Stimulated activated CD4-positive, alpha-beta T cell treated with anti-CD3 and anti-CD28 coated beads, Interleukin-1b, Interleukin-23, amount 100 ng/mL, for 4 hours (primary cell): ENCODE data around the gene PTPN14.
"Not testable (repeated sequence)": the region's sequence is repeated elsewhere in the genome, so short reads cannot be mapped to it uniquely, and the experiment has no call there.

Source experiments
- DNase-seq, 2 donors: peaks; one replicate each; pipeline ENCODE4 v3.0.0-alpha.2; 2020; ENCODE audit warnings: low read depth in 2 of 2

PTPN14 gene

DNA sequence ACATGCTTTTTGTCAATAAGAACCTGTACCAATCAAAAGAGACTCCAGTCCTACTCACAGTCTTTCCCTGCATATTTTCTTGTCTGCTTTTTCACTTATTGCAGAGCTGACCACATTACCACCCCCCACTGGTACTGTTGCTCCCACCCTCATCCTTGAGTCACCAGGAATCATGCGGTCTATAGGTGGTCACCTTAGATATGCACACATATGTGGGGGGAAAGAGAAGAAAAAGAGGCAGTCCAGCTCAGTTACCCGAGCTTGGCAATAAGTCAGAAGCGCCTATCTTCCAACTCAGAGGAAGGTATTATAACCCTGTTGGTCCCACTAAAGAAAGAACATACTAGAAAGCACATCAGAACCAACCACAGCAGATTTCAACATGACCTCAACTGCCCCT, 151.3 kb downstream of the PTPN14 start:
- no peak for DNase-seq

GRCh38 chr1:214398490-214398889, 152.9 kb downstream of the PTPN14 start:
- DNase-seq = no peak

DNA sequence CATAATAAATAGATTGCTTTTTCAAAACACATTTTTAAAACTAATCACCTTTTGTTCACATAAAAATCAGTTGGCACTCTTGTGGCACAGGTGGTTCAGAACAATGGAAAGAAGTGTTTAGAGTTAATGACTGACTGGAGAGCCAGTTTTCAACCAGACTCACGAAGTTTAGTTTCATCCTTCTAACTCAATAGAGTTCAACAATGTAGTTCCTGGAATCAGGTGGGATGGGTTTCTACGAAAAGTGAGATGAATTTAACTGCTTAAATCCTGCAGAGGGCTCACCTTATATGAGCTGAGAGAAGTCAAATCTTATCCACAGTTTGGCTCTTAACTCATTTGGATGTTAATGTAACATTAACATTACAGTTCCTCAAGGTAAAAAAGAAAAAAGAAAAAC, 153.9 kb downstream of the PTPN14 start:
- DNase-seq = no peak

GRCh38 chr1:214396330-214396729, 155.1 kb downstream of the PTPN14 start:
- DNase-seq = no peak

DNA sequence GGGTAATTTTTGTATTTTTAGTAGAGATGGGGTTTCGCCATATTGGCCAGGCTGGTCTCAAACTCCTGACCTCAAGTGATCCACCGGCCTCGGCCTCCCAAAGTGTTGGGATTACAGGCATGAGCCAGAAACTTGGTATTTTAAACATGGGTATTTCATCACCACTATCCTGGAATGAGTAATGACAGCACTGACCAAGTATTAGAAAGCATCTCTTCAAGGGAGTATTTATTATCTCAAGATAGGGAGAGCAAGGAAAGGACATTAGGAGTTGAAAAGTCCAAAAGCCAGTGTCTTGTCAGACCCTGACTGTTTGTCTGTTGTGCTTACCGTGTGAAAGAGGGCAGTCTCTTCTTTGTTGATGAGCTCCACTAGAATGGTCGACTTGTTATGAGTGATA, 156.8 kb downstream of the PTPN14 start:
- DNase-seq = not testable (repeated sequence)

DNA sequence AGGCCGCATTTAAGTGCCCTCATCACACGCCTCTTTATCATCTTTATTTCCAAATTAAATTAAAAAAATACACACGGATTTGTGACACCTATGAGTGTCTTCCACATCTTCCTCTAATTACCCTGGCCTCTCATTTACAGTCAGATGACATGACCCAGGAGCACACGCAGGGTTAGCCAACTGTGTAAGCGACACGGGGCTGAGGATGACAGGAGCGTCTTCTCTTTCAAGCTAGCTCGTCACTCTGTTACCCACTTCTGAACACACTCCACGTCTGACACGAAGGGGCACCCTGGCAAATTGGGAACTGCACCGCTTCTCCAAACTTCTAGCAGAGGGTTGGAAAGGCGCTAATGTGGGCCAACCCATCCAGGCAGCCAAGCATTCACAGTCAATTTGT, 158.3 kb downstream of the PTPN14 start:
- DNase-seq = no peak

DNA sequence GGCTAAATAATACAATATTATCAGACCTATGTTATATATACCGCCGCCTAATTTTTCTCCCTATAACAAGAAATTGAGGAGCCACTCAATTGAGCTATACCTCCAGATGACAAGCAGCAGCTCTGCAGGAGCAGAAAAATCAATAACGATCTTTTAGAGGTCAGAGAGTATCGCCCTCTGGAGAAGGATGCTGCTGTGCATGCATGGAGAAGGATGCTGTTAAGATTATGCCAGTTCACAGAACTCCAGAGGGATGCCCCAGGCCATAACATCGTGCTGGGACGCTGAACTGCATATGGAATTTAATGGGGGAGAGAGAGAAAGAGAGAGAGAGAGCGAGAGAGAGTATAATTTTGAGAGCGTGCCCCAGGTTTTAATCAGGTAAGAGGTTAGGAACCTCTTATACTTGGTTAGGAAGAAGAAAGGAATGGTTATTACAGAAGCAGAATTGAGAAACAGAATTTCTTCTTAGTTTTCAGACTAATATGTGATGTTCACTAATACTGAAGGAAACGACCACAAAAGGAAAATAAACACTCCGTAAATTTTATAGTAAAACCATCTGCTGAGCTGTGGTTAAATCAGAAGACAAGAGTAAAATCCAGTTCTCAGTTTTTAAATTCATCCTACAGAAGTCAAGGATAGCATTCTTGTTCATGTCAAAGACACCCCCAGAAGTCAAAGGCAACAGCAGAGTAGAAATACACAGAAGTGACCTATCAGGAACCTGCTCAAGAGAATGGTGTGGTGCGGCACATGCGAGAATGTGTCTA, 159.3 kb downstream of the PTPN14 start:
- DNase-seq = no peak

DNA sequence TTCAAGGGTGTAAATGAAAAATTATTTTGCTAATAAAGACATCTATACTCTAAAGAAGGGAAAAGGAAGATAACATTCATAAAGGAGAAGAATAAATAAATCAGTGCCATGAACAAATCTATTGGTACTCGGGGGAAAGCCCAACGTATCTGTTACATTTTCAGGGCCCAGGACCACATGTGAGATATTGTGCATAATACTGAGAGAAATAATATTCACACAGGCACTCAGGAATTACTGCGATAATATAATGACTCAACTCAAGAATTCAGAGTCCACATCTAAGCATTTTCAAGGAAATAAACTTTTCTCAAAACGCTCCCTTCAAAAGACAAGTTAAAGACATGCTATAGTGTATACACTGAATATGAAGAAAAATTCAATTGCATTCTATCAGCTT, 161.7 kb downstream of the PTPN14 start:
- no peak for DNase-seq

- DNase-seq = no peak
Measured at GRCh38 chr1:214386747-214387146, 164.7 kb downstream of the PTPN14 start.

DNA sequence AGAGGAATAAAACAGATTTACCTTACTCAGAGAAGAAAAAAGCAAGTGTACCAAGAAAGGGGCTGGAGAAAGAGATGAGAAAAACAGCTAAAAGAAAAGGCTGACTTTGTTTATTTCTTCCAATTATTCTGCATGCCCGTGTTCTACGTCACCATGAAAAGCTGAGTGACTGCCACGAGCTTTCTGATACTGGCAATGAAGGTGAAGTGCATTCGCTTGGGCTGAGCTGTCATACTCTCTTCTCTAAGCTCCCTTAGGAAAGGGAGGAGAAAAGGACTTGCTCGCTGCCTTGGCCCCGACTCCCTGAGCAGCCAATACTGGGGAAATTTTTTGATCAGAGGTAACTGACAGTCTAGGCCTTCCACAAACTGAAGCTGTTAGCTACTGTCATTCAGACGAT, 165.1 kb downstream of the PTPN14 start:
- DNase-seq = no peak

GRCh38 chr1:214385428-214385827, 166.0 kb downstream of the PTPN14 start:
- no peak for DNase-seq

- no peak for DNase-seq
Measured at GRCh38 chr1:214384373-214385079, 166.9 kb downstream of the PTPN14 start.

- DNase-seq = no peak
Measured at GRCh38 chr1:214383381-214384372, 167.7 kb downstream of the PTPN14 start.

- no peak for DNase-seq
Measured at GRCh38 chr1:214380986-214381695, 170.3 kb downstream of the PTPN14 start.

- no peak for DNase-seq
Measured at GRCh38 chr1:214380396-214380795, 171.0 kb downstream of the PTPN14 start.

- no peak for DNase-seq
Measured at GRCh38 chr1:214379236-214379970, 172.0 kb downstream of the PTPN14 start.

- no peak for DNase-seq
Measured at GRCh38 chr1:214378492-214378891, 172.9 kb downstream of the PTPN14 start.

DNA sequence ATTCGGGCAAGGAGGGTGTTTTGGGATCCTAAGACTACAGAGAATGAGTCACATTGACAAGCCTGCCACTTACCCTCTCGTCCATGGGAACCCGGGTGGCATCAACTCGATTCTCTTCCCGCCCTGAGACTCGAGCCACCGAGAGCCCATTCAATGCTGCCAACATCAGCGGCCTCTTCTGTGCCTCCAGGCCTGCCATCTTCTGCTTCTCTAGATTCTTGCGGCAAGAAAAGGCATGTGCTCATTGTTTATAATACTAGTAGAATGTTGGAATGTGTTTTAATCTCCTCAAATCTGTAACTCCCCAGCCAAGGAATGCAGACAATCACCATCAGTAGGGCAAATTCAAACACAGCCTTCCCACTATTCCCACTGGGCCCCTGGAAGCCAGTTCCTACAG, 173.5 kb downstream of the PTPN14 start:
- no peak for DNase-seq

- no peak for DNase-seq
Measured at GRCh38 chr1:214377485-214377884, 173.9 kb downstream of the PTPN14 start.

GRCh38 chr1:214372092-214372491, 179.3 kb downstream of the PTPN14 start:
- no peak for DNase-seq

DNA sequence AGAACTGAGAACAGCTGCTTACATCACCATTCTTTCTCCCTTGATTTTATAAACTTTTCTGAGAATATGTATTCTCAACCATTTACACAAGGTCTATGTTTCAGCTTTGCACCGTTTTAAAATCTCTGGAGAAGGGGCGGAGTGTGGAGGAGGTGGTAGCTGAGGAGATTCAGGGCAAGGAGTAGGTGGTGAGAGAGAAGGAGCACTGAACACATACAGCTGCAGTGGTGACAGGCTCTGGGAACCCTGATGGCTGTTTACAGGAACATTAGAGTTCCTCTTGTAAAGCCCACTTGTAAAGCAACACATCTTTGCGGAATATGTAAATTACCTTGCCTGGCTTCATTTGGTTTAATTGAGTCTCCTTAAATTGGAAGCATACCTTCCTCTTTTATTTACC, 180.8 kb downstream of the PTPN14 start:
- DNase-seq = no peak
